Measurements from ENCODE around the gene LRRK2.

The LRRK2 gene

GRCh38 chr12:40287369-40287975 is 62.7 kb downstream of the LRRK2 start:
- Histone ChIP-seq H3K9ac (ENCODE audit: low read length) (no peak overlapping the region), H3K18ac (ENCODE audit: low read length) (no peak overlapping the region), H3K9me3 (ENCODE audit: insufficient read depth, low read depth, low read length) (no peaks in the 10 kb centered on the region), H2BK120ac (ENCODE audit: insufficient read depth, low read length, poor library complexity) (no peak overlapping the region), H3K4me1 (ENCODE audit: control insufficient read depth in 1 of 2, insufficient read depth in 2 of 2, low read length in 2 of 2) (no peaks in the 10 kb centered on the region), H2AK5ac (ENCODE audit: low read length) (no peak overlapping the region), H3K36me3 (ENCODE audit: control insufficient read depth in 1 of 2, insufficient read depth in 2 of 2, low read length in 2 of 2) (no peaks in the 10 kb centered on the region), H3K4me2 (ENCODE audit: low read length) (no peak overlapping the region), H3K79me2 (ENCODE audit: control insufficient read depth, insufficient read depth, low read length, poor library complexity) (no peaks in the 10 kb centered on the region), H3K79me1 (ENCODE audit: low read length) (no peaks in the 10 kb centered on the region), H2AFZ (ENCODE audit: insufficient read depth, low read length, poor library complexity) (no peak overlapping the region), H4K12ac (ENCODE audit: low read depth, low read length) (no peak overlapping the region), H3K4me3 (ENCODE audit: low read depth, low read length) (no peak overlapping the region), H4K91ac (ENCODE audit: low read depth, low read length) (no peak overlapping the region), H3K23ac (ENCODE audit: low read length) (no peak overlapping the region), H3K14ac (ENCODE audit: low read length) (no peak overlapping the region), H4K8ac (ENCODE audit: low read depth, low read length) (no peak overlapping the region), H2BK12ac (ENCODE audit: low read length) (no peak overlapping the region), H3K27me3 (ENCODE audit: insufficient read depth, low read length) (no peaks in the 10 kb centered on the region), H3K4ac (ENCODE audit: low read depth, low read length) (no peak overlapping the region), H2BK5ac (ENCODE audit: low read depth, low read length, poor library complexity) (no peak overlapping the region), H3K27ac (ENCODE audit: low read depth, low read length) (no peak overlapping the region)
- WGBS (ENCODE audit: extremely low coverage, insufficient coverage, insufficient read length), result no CpG with 5 or more reads among the region's 7 CpGs
- no peak for DNase-seq

GRCh38 chr12:40292788-40293429 is 68.1 kb downstream of the LRRK2 start:
- Histone ChIP-seq H2BK5ac (ENCODE audit: low read depth, low read length, poor library complexity) (no peak overlapping the region), H3K18ac (ENCODE audit: low read length) (no peak overlapping the region), H3K4ac (ENCODE audit: low read depth, low read length) (no peak overlapping the region), H3K23ac (ENCODE audit: low read length) (no peak overlapping the region), H3K9ac (ENCODE audit: low read length) (no peak overlapping the region), H3K27ac (ENCODE audit: low read depth, low read length) (no peak overlapping the region), H4K91ac (ENCODE audit: low read depth, low read length) (no peak overlapping the region), H3K36me3 (ENCODE audit: control insufficient read depth in 1 of 2, insufficient read depth in 2 of 2, low read length in 2 of 2) (no peaks in the 10 kb centered on the region), H2BK120ac (ENCODE audit: insufficient read depth, low read length, poor library complexity) (no peak overlapping the region), H2AFZ (ENCODE audit: insufficient read depth, low read length, poor library complexity) (no peak overlapping the region), H3K4me2 (ENCODE audit: low read length) (no peak overlapping the region), H3K79me2 (ENCODE audit: control insufficient read depth, insufficient read depth, low read length, poor library complexity) (no peaks in the 10 kb centered on the region), H3K14ac (ENCODE audit: low read length) (no peak overlapping the region), H3K9me3 (ENCODE audit: insufficient read depth, low read depth, low read length) (no peaks in the 10 kb centered on the region), H4K8ac (ENCODE audit: low read depth, low read length) (no peak overlapping the region), H3K27me3 (ENCODE audit: insufficient read depth, low read length) (no peaks in the 10 kb centered on the region), H2BK12ac (ENCODE audit: low read length) (no peak overlapping the region), H4K12ac (ENCODE audit: low read depth, low read length) (no peak overlapping the region), H3K4me1 (ENCODE audit: control insufficient read depth in 1 of 2, insufficient read depth in 2 of 2, low read length in 2 of 2) (no peaks in the 10 kb centered on the region), H3K79me1 (ENCODE audit: low read length) (no peaks in the 10 kb centered on the region), H2AK5ac (ENCODE audit: low read length) (no peak overlapping the region), H3K4me3 (ENCODE audit: low read depth, low read length) (no peak overlapping the region)
- no CpG with 5 or more reads among the region's 3 CpGs for WGBS (ENCODE audit: extremely low coverage, insufficient coverage, insufficient read length)
- no peak for DNase-seq

GRCh38 chr12:40298341-40298740 is 73.5 kb downstream of the LRRK2 start:
- no peak overlapping the region for H4K8ac ChIP-seq (ENCODE audit: low read depth, low read length)
- no peaks in the 10 kb centered on the region for H3K79me2 ChIP-seq (ENCODE audit: control insufficient read depth, insufficient read depth, low read length, poor library complexity)
- no peaks in the 10 kb centered on the region for H3K27me3 ChIP-seq (ENCODE audit: insufficient read depth, low read length)
- H2BK5ac ChIP-seq (ENCODE audit: low read depth, low read length, poor library complexity), result no peak overlapping the region
- no peak overlapping the region for H2AK5ac ChIP-seq (ENCODE audit: low read length)
- H4K12ac ChIP-seq (ENCODE audit: low read depth, low read length), result no peak overlapping the region
- no peak overlapping the region for H3K4ac ChIP-seq (ENCODE audit: low read depth, low read length)
- no peak overlapping the region for H3K9ac ChIP-seq (ENCODE audit: low read length)
- no peak overlapping the region for H3K4me2 ChIP-seq (ENCODE audit: low read length)
- no peaks in the 10 kb centered on the region for H3K4me1 ChIP-seq (ENCODE audit: control insufficient read depth in 1 of 2, insufficient read depth in 2 of 2, low read length in 2 of 2)
- no peak overlapping the region for H3K4me3 ChIP-seq (ENCODE audit: low read depth, low read length)
- H3K9me3 ChIP-seq (ENCODE audit: insufficient read depth, low read depth, low read length), result no peaks in the 10 kb centered on the region
- H3K36me3 ChIP-seq (ENCODE audit: control insufficient read depth in 1 of 2, insufficient read depth in 2 of 2, low read length in 2 of 2), result no peaks in the 10 kb centered on the region
- no CpG with 5 or more reads among the region's 8 CpGs for WGBS (ENCODE audit: extremely low coverage, insufficient coverage, insufficient read length)
- H3K14ac ChIP-seq (ENCODE audit: low read length), result no peak overlapping the region
- no peak overlapping the region for H4K91ac ChIP-seq (ENCODE audit: low read depth, low read length)
- no peaks in the 10 kb centered on the region for H3K79me1 ChIP-seq (ENCODE audit: low read length)
- H3K18ac ChIP-seq (ENCODE audit: low read length), result no peak overlapping the region
- H2BK12ac ChIP-seq (ENCODE audit: low read length), result no peak overlapping the region
- no peak for DNase-seq
- H3K27ac ChIP-seq (ENCODE audit: low read depth, low read length), result no peak overlapping the region
- H2AFZ ChIP-seq (ENCODE audit: insufficient read depth, low read length, poor library complexity), result no peak overlapping the region
- H2BK120ac ChIP-seq (ENCODE audit: insufficient read depth, low read length, poor library complexity), result no peak overlapping the region
- no peak overlapping the region for H3K23ac ChIP-seq (ENCODE audit: low read length)

GRCh38 chr12:40300490-40300889 is 75.7 kb downstream of the LRRK2 start:
- H2AK5ac ChIP-seq (ENCODE audit: low read length), result no peak overlapping the region
- H3K9me3 ChIP-seq (ENCODE audit: insufficient read depth, low read depth, low read length), result no peaks in the 10 kb centered on the region
- H3K4me2 ChIP-seq (ENCODE audit: low read length), result no peak overlapping the region
- no peak overlapping the region for H4K12ac ChIP-seq (ENCODE audit: low read depth, low read length)
- no peak overlapping the region for H3K23ac ChIP-seq (ENCODE audit: low read length)
- H3K27ac ChIP-seq (ENCODE audit: low read depth, low read length), result no peak overlapping the region
- no peaks in the 10 kb centered on the region for H3K4me1 ChIP-seq (ENCODE audit: control insufficient read depth in 1 of 2, insufficient read depth in 2 of 2, low read length in 2 of 2)
- H3K4ac ChIP-seq (ENCODE audit: low read depth, low read length), result no peak overlapping the region
- H2BK12ac ChIP-seq (ENCODE audit: low read length), result no peak overlapping the region
- no CpG with 5 or more reads among the region's 3 CpGs for WGBS (ENCODE audit: extremely low coverage, insufficient coverage, insufficient read length)
- no peak overlapping the region for H3K14ac ChIP-seq (ENCODE audit: low read length)
- H3K4me3 ChIP-seq (ENCODE audit: low read depth, low read length), result no peak overlapping the region
- H4K8ac ChIP-seq (ENCODE audit: low read depth, low read length), result no peak overlapping the region
- no peak overlapping the region for H3K9ac ChIP-seq (ENCODE audit: low read length)
- H3K79me2 ChIP-seq (ENCODE audit: control insufficient read depth, insufficient read depth, low read length, poor library complexity), result no peaks in the 10 kb centered on the region
- H3K79me1 ChIP-seq (ENCODE audit: low read length), result no peaks in the 10 kb centered on the region
- H3K36me3 ChIP-seq (ENCODE audit: control insufficient read depth in 1 of 2, insufficient read depth in 2 of 2, low read length in 2 of 2), result no peaks in the 10 kb centered on the region
- no peak overlapping the region for H3K18ac ChIP-seq (ENCODE audit: low read length)
- no peak overlapping the region for H2AFZ ChIP-seq (ENCODE audit: insufficient read depth, low read length, poor library complexity)
- no peaks in the 10 kb centered on the region for H3K27me3 ChIP-seq (ENCODE audit: insufficient read depth, low read length)
- no peak for DNase-seq
- H4K91ac ChIP-seq (ENCODE audit: low read depth, low read length), result no peak overlapping the region
- H2BK5ac ChIP-seq (ENCODE audit: low read depth, low read length, poor library complexity), result no peak overlapping the region
- H2BK120ac ChIP-seq (ENCODE audit: insufficient read depth, low read length, poor library complexity), result no peak overlapping the region

All from trophoblast cell (in vitro differentiated cells and primary cell).